Omental fat pad (tissue), 4 donors: ENCODE measurements around the gene LRRC61. TPM values are rescaled to one million over a fixed set of nuclear protein-coding genes. Genes with fewer than 3 reads are reported as not detected.
A peak's percentile ranks its signal among the peaks of the same experiment; 100 is the strongest.

Experiments
- ATAC-seq: fragments of 150-250 bp; one replicate; pipeline ENCODE4 v1.9.1; 2016; ENCODE audit warnings: mild to moderate bottlenecking, moderate library complexity; ENCODE audit not compliant: low FRiP score
- DNase-seq: peaks from one replicate; pipeline ENCODE4 v3.0.0-alpha.2; 2019; ENCODE audit warnings: low spot score
- CTCF ChIP-seq, 3 donors: fragments of 450-650 bp; IDR thresholded peaks; one replicate each; pipeline ENCODE4 v1.5.1; 2016 to 2017; ENCODE audit warnings: antibody characterized with exemption in 3 of 3, mild to moderate bottlenecking in 3 of 3, moderate library complexity in 2 of 3
- total RNA-seq, 4 donors: library from RNA; depleted of rRNA; stranded (reverse); fragments of >200 nt; gene quantifications; one replicate each; pipeline ENCODE4 v1.1.0, GENCODE V29; 2016

LRRC61 gene
- total RNA-seq, 4 donors from 2014 or later, result 3.2 to 13.4 (median 8.6) TPM

GRCh38 chr7:150378115-150378852 is 55.1 kb downstream of the LRRC61 start:
- DNase-seq, result no peak
- peak; percentile 52 for ATAC-seq

GRCh38 chr7:150378853-150379440 is 55.8 kb downstream of the LRRC61 start, which contains the start of gene ZNF775:
TSS of gene ZNF775 (plus strand) at chr7:150379330. CDS start at chr7:150388471, 9,141 bp downstream.
- DNase-seq (peak; percentile 85), ATAC-seq (peak; percentile 98)
- no peak for TF ChIP-seq CTCF (IDR thresholded peaks at IDR 0.05)

More at GRCh38 chr7:150378115-150378852, 55.1 kb downstream of the LRRC61 start:
- no peak for TF ChIP-seq CTCF (IDR thresholded peaks at IDR 0.05)

GRCh38 chr7:150379441-150380379 is 56.6 kb downstream of the LRRC61 start:
- no peak for DNase-seq
- ATAC-seq, result peak; percentile 41
- TF ChIP-seq CTCF (IDR thresholded peaks at IDR 0.05), result no peak

- DNase-seq, result no peak
- TF ChIP-seq CTCF (IDR thresholded peaks at IDR 0.05), result no peak
- ATAC-seq, result no peak
These were observed 57.3 kb downstream of the LRRC61 start for GRCh38 chr7:150380463-150380862.

- ATAC-seq (no peak), DNase-seq (no peak)
- no peak for TF ChIP-seq CTCF (IDR thresholded peaks at IDR 0.05)
These were observed 57.9 kb downstream of the LRRC61 start for GRCh38 chr7:150381096-150381495.

GRCh38 chr7:150381785-150382122 is 58.6 kb downstream of the LRRC61 start:
- TF ChIP-seq CTCF (IDR thresholded peaks at IDR 0.05), result no peak
- ATAC-seq, result no peak
- no peak for DNase-seq
